B cell (primary cell): ENCODE measurements around the gene TPRA1. TPM values are rescaled to one million over a fixed set of nuclear protein-coding genes. Genes with fewer than 3 reads are reported as not detected.

Experiments
- ATAC-seq: fragments of 200-7000 bp; cut with Tn5 transposase; one replicate; pipeline ENCODE4 v1.10.0; 2021; ENCODE audit warnings: low read depth, mild to moderate bottlenecking, moderate number of reproducible peaks, moderate library complexity
- CTCF ChIA-PET: fragments of 350-600 bp; sonication (Branson Sonifier 250); formaldehyde crosslinking; loops from one replicate; lab custom pipeline; 2021; ENCODE audit warnings: antibody characterized with exemption, inconsistent platforms; lab: Charles Lee
- POLR2A ChIA-PET: fragments of 350-600 bp; sonication (Branson Sonifier 250); formaldehyde crosslinking; loops from one replicate; lab custom pipeline; 2021; ENCODE audit warnings: antibody characterized with exemption; lab: Charles Lee
- DNase-seq: peaks from one replicate; pipeline ENCODE4 v3.0.0; 2013
- H2AFZ ChIP-seq: 2 replicates; pipeline ENCODE4 v1.6.1; 2012; ENCODE audit warnings: mild to moderate bottlenecking, low read depth, low read length; ENCODE audit not compliant: insufficient read depth, poor library complexity, severe bottlenecking
- H3K27ac ChIP-seq, 2 donors: 1 replicate in 1 of 2; 2 replicates in 1 of 2; pipeline ENCODE4 v1.5.1; 2012 to 2013; ENCODE audit warnings: low read length in 2 of 2, mild to moderate bottlenecking in 2 of 2, moderate library complexity in 1 of 2
- H3K27me3 ChIP-seq, 4 experiments: fragments of 200-600 bp in 1 of 4; sonication (generic) in 1 of 4; replicated peaks in 1 of 4; 1 replicate in 2 of 4; 2 replicates in 2 of 4; pipeline versions ENCODE4 v1.6.1 to v1.7.0; 2013 to 2016; ENCODE audit warnings: low read length in 3 of 4, mild to moderate bottlenecking in 2 of 4, mixed read lengths in 1 of 4, moderate library complexity in 1 of 4; ENCODE audit not compliant: insufficient read depth in 4 of 4, control insufficient read depth in 3 of 4; ENCODE audit errors: control extremely low read depth in 1 of 4
- H3K36me3 ChIP-seq, 2 experiments: replicated peaks in 1 of 2; 1 replicate in 1 of 2; 2 replicates in 1 of 2; pipeline versions ENCODE4 v1.6.1 to v1.7.1; 2013; ENCODE audit warnings: low read length in 1 of 2; ENCODE audit not compliant: insufficient read depth in 2 of 2, control insufficient read depth in 1 of 2; ENCODE audit errors: control extremely low read depth in 1 of 2, extremely low read depth in 1 of 2
- H3K4me1 ChIP-seq, 2 donors: fragments of 200-600 bp in 1 of 2; sonication (generic) in 1 of 2; 1 replicate in 1 of 2; 2 replicates in 1 of 2; pipeline versions ENCODE4 v1.5.1 to v1.6.1; 2013 to 2017; ENCODE audit warnings: low read length in 2 of 2; ENCODE audit not compliant: control insufficient read depth in 2 of 2, insufficient read depth in 2 of 2
- H3K4me2 ChIP-seq: replicated peaks from 2 replicates; pipeline ENCODE3; 2012; ENCODE audit warnings: mild to moderate bottlenecking, low read depth, low read length; ENCODE audit not compliant: poor library complexity, severe bottlenecking
- H3K4me3 ChIP-seq, 5 experiments: fragments of 200-600 bp in 1 of 5; sonication (generic) in 1 of 5; 1 replicate in 3 of 5; 2 replicates in 2 of 5; pipeline versions ENCODE4 v1.5.1 to v1.7.0; 2011 to 2016; ENCODE audit warnings: low read length in 4 of 5, mild to moderate bottlenecking in 4 of 5, low read depth in 2 of 5, control low read depth in 1 of 5, moderate library complexity in 1 of 5; ENCODE audit not compliant: insufficient read depth in 1 of 5; ENCODE audit errors: control extremely low read depth in 1 of 5, extremely low read depth in 1 of 5
- H3K79me2 ChIP-seq: fragments of 200-600 bp; sonication (generic); one replicate; pipeline ENCODE4 v1.6.0; 2016; ENCODE audit warnings: low read length; ENCODE audit not compliant: control insufficient read depth, insufficient read depth
- H3K9ac ChIP-seq: fragments of 200-600 bp; sonication (generic); 2 replicates; pipeline ENCODE4 v1.6.1; 2017; ENCODE audit warnings: mild to moderate bottlenecking, low read length, moderate library complexity
- H3K9me3 ChIP-seq, 3 donors: one replicate each; pipeline versions ENCODE4 v1.6.1 to v1.7.1; 2013; ENCODE audit warnings: low read length in 2 of 3; ENCODE audit not compliant: control insufficient read depth in 2 of 3, insufficient read depth in 1 of 3; ENCODE audit errors: control extremely low read depth in 1 of 3
- H4K20me1 ChIP-seq: 2 replicates; pipeline ENCODE4 v1.6.0; 2012; ENCODE audit warnings: mild to moderate bottlenecking, low read length; ENCODE audit not compliant: insufficient read depth, control insufficient read depth, poor library complexity, severe bottlenecking
- H3K27ac Mint-ChIP-seq: one replicate; pipeline ENCODE4 v1.8.0; 2021; ENCODE audit warnings: mixed read lengths
- H3K27me3 Mint-ChIP-seq: one replicate; pipeline ENCODE4 v1.8.0; 2021; ENCODE audit warnings: mixed read lengths
- H3K4me1 Mint-ChIP-seq: one replicate; pipeline ENCODE4 v1.8.0; 2021; ENCODE audit warnings: mixed read lengths
- H3K4me3 Mint-ChIP-seq: one replicate; pipeline ENCODE4 v1.8.0; 2021; ENCODE audit warnings: mixed read lengths
- H3K9me3 Mint-ChIP-seq: one replicate; pipeline ENCODE4 v1.8.0; 2022; ENCODE audit warnings: mixed read lengths; ENCODE audit not compliant: insufficient read depth
- CTCF ChIP-seq: fragments of 200-600 bp; IDR thresholded peaks from one replicate; pipeline ENCODE4 v1.8.0; 2022; ENCODE audit warnings: antibody characterized with exemption, mild to moderate bottlenecking
- EZH2 ChIP-seq: IDR thresholded peaks from 2 replicates; pipeline ENCODE4 v1.6.1; 2012; ENCODE audit warnings: borderline replicate concordance, low read depth, mild to moderate bottlenecking, moderate library complexity, low read length; ENCODE audit not compliant: insufficient read depth, poor library complexity, severe bottlenecking
- WGBS: methylation state at CpG from one replicate; pipeline ENCODE4 v1.1.5; 2013; ENCODE audit warnings: missing lambda C conversion rate; ENCODE audit not compliant: insufficient coverage; 5-methylcytosine and 5-hydroxymethylcytosine counted together
- intact Hi-C: fragments of 100-400 bp; cut with micrococcal nuclease; formaldehyde crosslinking; loops from one replicate; pipeline ENCODE4 v1.10.0; 2022
- polyA plus RNA-seq: library from polyadenylated mRNA; depleted of rRNA; stranded (reverse); fragments of >200 nt; gene quantifications from 2 replicates; pipeline ENCODE4 v1.2.3, GENCODE V29; 2012
- total RNA-seq, 2 donors: library from RNA; stranded (reverse); fragments of 120-200 nt in 1 of 2; gene quantifications; 1 replicate in 1 of 2; 2 replicates in 1 of 2; pipeline versions ENCODE4 v1.2.3 to v1.2.4, GENCODE V29; 2013 to 2022

The TPRA1 gene
- total and polyA plus RNA-seq, 2 donors (not counting 1 experiment from before 2014, with no cell fraction given) = 19.8 to 27.7 TPM

- POLR2A ChIA-PET = no interaction called here
Measured at GRCh38 chr3:127573912-127574311, 16.6 kb downstream of the TPRA1 start.

More at GRCh38 chr3:127573912-127574311, 16.6 kb downstream of the TPRA1 start:
- H3K79me2 ChIP-seq = no peaks in the 10 kb centered on the region
- no peak overlapping the region for H2AFZ ChIP-seq
- H3K9me3 ChIP-seq = no peaks in the 10 kb centered on the region
- CTCF ChIA-PET = interaction anchor here (1.5 to 3.4 kb wide), 9 partner anchors 8 to 398 kb away, joined by 4 to 26 read pairs (median 14); partner anchors contain the start of genes MCM2 and TPRA1
- H3K9ac ChIP-seq = no peak overlapping the region
- H3K4me3 Mint-ChIP-seq = no peak overlapping the region
- H3K27me3 ChIP-seq = no peaks in the 10 kb centered on the region
- no peaks in the 10 kb centered on the region for H3K9me3 Mint-ChIP-seq
- ATAC-seq = no peak
- no peak for DNase-seq
- WGBS = 100% methylated on average over 3 of the region's 5 CpGs
- H3K4me1 Mint-ChIP-seq = peaks cover 9% of the 10 kb centered on the region
- peaks cover 0 to 28% of the 10 kb centered on the region in 2 experiments for H3K36me3 ChIP-seq
- peaks cover 4 to 10% of the 10 kb centered on the region in 2 donors for H3K4me1 ChIP-seq
- TF ChIP-seq EZH2 (no peak), CTCF (no peak)
- no peak overlapping the region for H3K4me2 ChIP-seq
- intact Hi-C loops = loop anchor here (2.0 kb wide), 1 partner anchor 17 kb away; the partner anchor contains the start of gene TPRA1
- no peak overlapping the region for H3K27ac ChIP-seq
- H3K27ac Mint-ChIP-seq = no peak overlapping the region
- no peaks in the 10 kb centered on the region for H3K27me3 Mint-ChIP-seq
- H3K4me3 ChIP-seq = no peak overlapping the region
- H4K20me1 ChIP-seq = peaks cover 13% of the 10 kb centered on the region
